Erythroblast (primary cell): Measurements from ENCODE around the gene ELAPOR2.
"Not testable (repeated sequence)": the region's sequence is repeated elsewhere in the genome, so short reads cannot be mapped to it uniquely, and the experiment has no call there.

Source experiments
- GATA1 ChIP-seq: IDR thresholded peaks from 2 replicates; pipeline ENCODE4 v1.6.1; 2011; ENCODE audit warnings: low read depth, mild to moderate bottlenecking, control low read depth, low read length, moderate library complexity
- POLR2A ChIP-seq: IDR thresholded peaks from 2 replicates; pipeline ENCODE4 v1.6.1; 2011; ENCODE audit warnings: mild to moderate bottlenecking, low read length

DNA sequence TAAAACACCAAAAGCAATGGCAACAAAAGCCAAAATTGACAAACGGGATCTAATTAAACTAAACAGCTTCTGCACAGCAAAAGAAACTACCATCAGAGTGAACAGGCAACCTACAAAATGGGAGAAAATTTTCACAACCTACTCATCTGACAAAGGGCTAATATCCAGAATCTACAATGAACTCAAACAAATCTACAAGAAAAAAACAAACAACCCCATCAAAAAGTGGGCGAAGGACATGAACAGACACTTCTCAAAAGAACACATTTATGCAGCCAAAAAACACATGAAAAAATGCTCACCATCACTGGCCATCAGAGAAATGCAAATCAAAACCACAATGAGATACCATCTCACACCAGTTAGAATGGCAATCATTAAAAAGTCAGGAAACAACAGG, 14.7 kb downstream of the ELAPOR2 start:
- TF ChIP-seq POLR2A, GATA1: not testable (repeated sequence)
